DOHH2 (cell line): ENCODE results near the gene PLEKHG4B.

ENCODE experiments used
- H3F3A ChIP-seq: fragments of 200-600 bp; sonication (generic), shearing (Covaris generic); 2 replicates; pipeline ENCODE4 v1.6.0; 2016; ENCODE audit warnings: antibody characterized with exemption, mild to moderate bottlenecking; ENCODE audit not compliant: control insufficient read depth, insufficient read depth
- H3K27ac ChIP-seq: fragments of 200-600 bp; sonication (generic); 2 replicates; pipeline ENCODE4 v1.5.1; 2014; ENCODE audit warnings: low read depth, mild to moderate bottlenecking, low read length, moderate library complexity
- H3K27me3 ChIP-seq: fragments of 200-600 bp; sonication (generic); 2 replicates; pipeline ENCODE4 v1.6.1; 2014; ENCODE audit warnings: mild to moderate bottlenecking, low read length, mixed read lengths; ENCODE audit not compliant: control insufficient read depth
- H3K36me3 ChIP-seq: fragments of 200-600 bp; sonication (generic); 2 replicates; pipeline ENCODE4 v1.6.1; 2014; ENCODE audit warnings: mild to moderate bottlenecking, low read length, moderate library complexity, mixed read lengths; ENCODE audit not compliant: control insufficient read depth
- H3K4me1 ChIP-seq: fragments of 200-600 bp; sonication (generic); 2 replicates; pipeline ENCODE4 v1.6.1; 2014; ENCODE audit warnings: mild to moderate bottlenecking, low read length, mixed read lengths; ENCODE audit not compliant: control insufficient read depth
- H3K4me2 ChIP-seq: fragments of 200-600 bp; sonication (generic); 2 replicates; pipeline ENCODE4 v1.6.0; 2014; ENCODE audit warnings: mild to moderate bottlenecking, low read length, moderate library complexity
- H3K4me3 ChIP-seq: fragments of 200-600 bp; sonication (generic); 2 replicates; pipeline ENCODE4 v1.5.1; 2014; ENCODE audit warnings: mild to moderate bottlenecking, low read length, mixed read lengths
- H3K79me2 ChIP-seq: fragments of 200-600 bp; sonication (generic); 2 replicates; pipeline ENCODE4 v1.6.1; 2014; ENCODE audit warnings: mild to moderate bottlenecking, low read length, mixed read lengths; ENCODE audit not compliant: control insufficient read depth
- H3K9me2 ChIP-seq: fragments of 200-600 bp; sonication (generic); replicated peaks from 2 replicates; pipeline ENCODE4 v1.6.1; 2014; ENCODE audit warnings: mild to moderate bottlenecking, low read length, mixed read lengths; ENCODE audit not compliant: control insufficient read depth
- H3K9me3 ChIP-seq: fragments of 200-600 bp; sonication (generic); 2 replicates; pipeline ENCODE4 v1.6.1; 2014; ENCODE audit warnings: antibody characterized with exemption, low read length, mixed read lengths; ENCODE audit not compliant: control insufficient read depth, insufficient read depth
- H4K20me1 ChIP-seq: fragments of 200-600 bp; sonication (generic); 2 replicates; pipeline ENCODE4 v1.6.0; 2014; ENCODE audit warnings: low read depth, mild to moderate bottlenecking, antibody characterized with exemption, low read length, moderate library complexity; ENCODE audit not compliant: control insufficient read depth, insufficient read depth
- EZH2phosphoT487 ChIP-seq: fragments of 200-600 bp; sonication (generic); IDR thresholded peaks from 2 replicates; pipeline ENCODE4 v1.6.1; 2017; ENCODE audit warnings: borderline replicate concordance, mild to moderate bottlenecking, antibody characterized with exemption, low read length, moderate library complexity, mixed read lengths
- TF ChIP-seq, protein P1 (sequence below): fragments of 200-600 bp; sonication (generic); IDR thresholded peaks from one replicate; pipeline ENCODE4 v1.5.1; 2014; ENCODE audit warnings: antibody characterized with exemption, mild to moderate bottlenecking, low read depth, low read length; ENCODE audit not compliant: poor library complexity, severe bottlenecking

PLEKHG4B gene

DNA sequence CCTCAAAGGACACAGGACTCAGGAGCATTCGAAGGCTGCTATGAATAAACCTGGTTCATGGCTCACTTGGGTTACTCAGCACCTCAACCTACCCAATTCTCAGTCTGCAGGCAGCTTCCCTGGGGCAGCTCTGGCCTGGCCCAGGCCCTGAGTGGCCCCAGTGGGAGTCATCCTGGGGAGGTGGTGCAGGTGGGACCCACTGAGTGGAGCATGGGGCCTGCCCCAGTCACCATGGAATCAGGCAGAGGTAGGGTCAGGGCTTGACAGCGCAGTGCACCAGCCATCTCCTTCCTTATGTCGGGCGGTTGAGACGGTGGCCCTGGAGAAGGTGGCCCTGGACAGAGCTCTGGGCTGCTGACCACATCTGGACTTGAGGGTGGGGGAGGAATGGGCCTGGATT, 19.2 kb downstream of the PLEKHG4B start:
- H3K9me3 ChIP-seq = no peaks in the 10 kb centered on the region
- no peaks in the 10 kb centered on the region for H3K36me3 ChIP-seq

DNA sequence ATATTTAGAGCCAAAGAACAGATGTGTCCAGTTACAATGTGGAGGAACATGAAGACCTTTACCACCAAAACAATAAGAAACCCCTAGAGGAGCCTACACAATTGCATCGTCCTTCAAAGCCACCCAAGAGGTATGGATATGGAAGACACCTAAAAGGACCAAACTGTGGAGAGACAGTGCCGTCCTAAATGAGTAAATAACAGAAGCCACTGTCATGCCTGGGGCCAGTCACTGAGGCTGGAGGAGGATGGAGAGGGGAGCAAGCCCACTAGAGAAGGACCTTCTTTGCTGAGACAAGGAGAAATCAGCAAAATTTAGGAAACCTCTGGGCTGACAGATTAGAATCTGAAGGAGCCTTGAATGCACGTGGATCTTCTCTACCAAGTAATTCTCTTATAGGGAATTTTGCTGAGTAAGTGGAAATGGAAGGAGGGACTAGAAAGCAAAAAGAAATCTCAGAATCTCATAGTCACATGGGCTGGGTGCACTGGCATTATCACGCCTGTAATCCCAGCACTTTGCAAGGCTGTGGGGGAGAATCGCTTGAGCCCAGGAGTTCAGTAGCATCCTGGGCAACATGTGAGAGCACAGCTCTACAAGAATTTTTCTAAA, 27.6 kb downstream of the PLEKHG4B start:
- H3K9me3 ChIP-seq = peaks cover 7% of the 10 kb centered on the region; the same call in 1 of the 2 replicates
- H4K20me1 ChIP-seq = no peaks in the 10 kb centered on the region
- no peaks in the 10 kb centered on the region for H3K4me1 ChIP-seq
- H3K79me2 ChIP-seq = no peaks in the 10 kb centered on the region
- no peaks in the 10 kb centered on the region for H3K27me3 ChIP-seq
- H3K9me2 ChIP-seq = no peaks in the 10 kb centered on the region
- no peak overlapping the region for H3K4me3 ChIP-seq
- no peaks in the 10 kb centered on the region for H3F3A ChIP-seq
- no peaks in the 10 kb centered on the region for H3K36me3 ChIP-seq
- H3K4me2 ChIP-seq = no peak overlapping the region
- no peak for TF ChIP-seq EZH2phosphoT487
- TF ChIP-seq, protein P1, sequence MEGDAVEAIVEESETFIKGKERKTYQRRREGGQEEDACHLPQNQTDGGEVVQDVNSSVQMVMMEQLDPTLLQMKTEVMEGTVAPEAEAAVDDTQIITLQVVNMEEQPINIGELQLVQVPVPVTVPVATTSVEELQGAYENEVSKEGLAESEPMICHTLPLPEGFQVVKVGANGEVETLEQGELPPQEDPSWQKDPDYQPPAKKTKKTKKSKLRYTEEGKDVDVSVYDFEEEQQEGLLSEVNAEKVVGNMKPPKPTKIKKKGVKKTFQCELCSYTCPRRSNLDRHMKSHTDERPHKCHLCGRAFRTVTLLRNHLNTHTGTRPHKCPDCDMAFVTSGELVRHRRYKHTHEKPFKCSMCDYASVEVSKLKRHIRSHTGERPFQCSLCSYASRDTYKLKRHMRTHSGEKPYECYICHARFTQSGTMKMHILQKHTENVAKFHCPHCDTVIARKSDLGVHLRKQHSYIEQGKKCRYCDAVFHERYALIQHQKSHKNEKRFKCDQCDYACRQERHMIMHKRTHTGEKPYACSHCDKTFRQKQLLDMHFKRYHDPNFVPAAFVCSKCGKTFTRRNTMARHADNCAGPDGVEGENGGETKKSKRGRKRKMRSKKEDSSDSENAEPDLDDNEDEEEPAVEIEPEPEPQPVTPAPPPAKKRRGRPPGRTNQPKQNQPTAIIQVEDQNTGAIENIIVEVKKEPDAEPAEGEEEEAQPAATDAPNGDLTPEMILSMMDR = no peak
- H3K27ac ChIP-seq = no peak overlapping the region

More for the DNA sequence above, 19.2 kb downstream of the PLEKHG4B start:
- H3K79me2 ChIP-seq = no peaks in the 10 kb centered on the region
- H3K27ac ChIP-seq = no peak overlapping the region
- H3K4me2 ChIP-seq = no peak overlapping the region
- TF ChIP-seq, protein P1 = no peak
- TF ChIP-seq EZH2phosphoT487 = no peak
- no peak overlapping the region for H3K4me3 ChIP-seq
- H3K4me1 ChIP-seq = no peaks in the 10 kb centered on the region
- H3K27me3 ChIP-seq = no peaks in the 10 kb centered on the region
- H3K9me2 ChIP-seq = no peaks in the 10 kb centered on the region
- H4K20me1 ChIP-seq = no peaks in the 10 kb centered on the region
- H3F3A ChIP-seq = no peaks in the 10 kb centered on the region

DNA sequence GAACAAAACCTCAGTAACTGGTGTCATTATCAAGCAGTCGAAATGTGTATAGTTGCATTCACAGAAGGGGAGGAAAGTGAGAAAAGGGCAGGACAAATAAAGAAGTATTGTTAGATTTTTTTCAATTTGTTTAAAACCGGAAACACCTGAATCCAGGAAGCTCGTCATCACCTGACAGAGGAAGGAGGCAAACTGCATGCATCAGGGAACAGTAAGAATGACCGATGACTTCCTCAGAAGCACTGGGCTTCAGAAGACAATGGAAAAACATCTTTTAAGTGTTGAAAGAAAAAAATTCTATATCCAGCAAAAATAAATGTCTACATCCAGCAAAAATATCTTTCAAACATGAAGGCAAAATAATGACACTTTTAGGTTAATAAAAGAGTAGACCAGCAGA, 29.5 kb downstream of the PLEKHG4B start:
- Histone ChIP-seq H3K9me2 (no peaks in the 10 kb centered on the region), H3K27ac (no peak overlapping the region), H3K4me3 (no peak overlapping the region), H3K36me3 (no peaks in the 10 kb centered on the region), H3K79me2 (no peaks in the 10 kb centered on the region), H3K9me3 (peaks cover 12% of the 10 kb centered on the region; the same call in 1 of the 2 replicates), H3F3A (no peaks in the 10 kb centered on the region), H3K27me3 (no peaks in the 10 kb centered on the region), H3K4me1 (no peaks in the 10 kb centered on the region), H4K20me1 (no peaks in the 10 kb centered on the region), H3K4me2 (no peak overlapping the region)
- no peak for TF ChIP-seq EZH2phosphoT487

DNA sequence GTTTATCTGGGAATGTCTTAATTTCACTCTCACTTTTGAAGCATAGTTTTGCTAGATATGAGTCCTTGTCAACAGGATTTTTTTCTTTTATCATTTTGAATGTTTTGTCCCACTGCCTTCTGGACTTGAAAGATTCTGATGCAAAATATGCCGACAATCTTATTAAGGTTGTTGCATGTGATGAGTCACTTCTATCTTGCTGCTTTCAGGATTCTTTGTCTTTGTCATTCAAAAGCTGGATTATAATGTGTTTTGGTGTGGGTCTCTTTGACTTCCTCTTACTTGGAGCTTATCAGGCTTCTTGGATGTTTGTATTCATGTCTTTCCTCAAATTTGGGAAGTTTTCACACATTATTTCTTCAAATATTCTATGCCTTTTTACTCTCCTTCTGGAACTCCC, 33.8 kb downstream of the PLEKHG4B start:
- Histone ChIP-seq H3K27ac (no peak overlapping the region), H3K4me1 (no peaks in the 10 kb centered on the region), H3K4me2 (no peak overlapping the region), H4K20me1 (no peaks in the 10 kb centered on the region), H3K9me3 (peaks cover 12% of the 10 kb centered on the region; the same call in 1 of the 2 replicates), H3K79me2 (no peaks in the 10 kb centered on the region), H3K27me3 (no peaks in the 10 kb centered on the region; the same call in 1 of the 2 replicates), H3K36me3 (no peaks in the 10 kb centered on the region), H3F3A (no peaks in the 10 kb centered on the region), H3K4me3 (no peak overlapping the region), H3K9me2 (no peaks in the 10 kb centered on the region)
- TF ChIP-seq, protein P1 = no peak
- no peak for TF ChIP-seq EZH2phosphoT487
